SKM-1 (cell line): ENCODE data around the gene BCL2L15.
"Not testable (repeated sequence)": the region's sequence is repeated elsewhere in the genome, so short reads cannot be mapped to it uniquely, and the experiment has no call there.

Experiments
- DNase-seq: peaks from one replicate; lab custom pipeline; 2025; ENCODE audit not compliant: unreplicated experiment; lab: John Stamatoyannopoulos, UW

Gene BCL2L15

GRCh38 chr1:113872219-113872935 lies 15.0 kb downstream of the BCL2L15 start:
- DNase-seq, result peak; percentile 73

GRCh38 chr1:113871597-113872113 lies 15.7 kb downstream of the BCL2L15 start, which contains the start of gene PTPN22:
PTPN22 (minus strand) TSS chr1:113871712.
- DNase-seq, result peak; percentile 89

- DNase-seq, result no peak
Observed at GRCh38 chr1:113870778-113871177, 16.6 kb downstream of the BCL2L15 start.

- no peak for DNase-seq
Observed at GRCh38 chr1:113868387-113869083, 18.8 kb downstream of the BCL2L15 start.

- peak; percentile 22 for DNase-seq
Observed at GRCh38 chr1:113861641-113862040, 25.7 kb downstream of the BCL2L15 start.

- no peak for DNase-seq
Observed at GRCh38 chr1:113860891-113861290, 26.5 kb downstream of the BCL2L15 start.

GRCh38 chr1:113859478-113860175 lies 27.8 kb downstream of the BCL2L15 start:
- DNase-seq, result peak; percentile 48

- no peak for DNase-seq
Observed at GRCh38 chr1:113858982-113859381, 28.4 kb downstream of the BCL2L15 start.

- DNase-seq, result no peak
Observed at GRCh38 chr1:113858418-113858817, 29.0 kb downstream of the BCL2L15 start.

- no peak for DNase-seq
Observed at GRCh38 chr1:113857776-113858175, 29.6 kb downstream of the BCL2L15 start.

GRCh38 chr1:113856401-113856790 lies 31.0 kb downstream of the BCL2L15 start:
- no peak for DNase-seq

GRCh38 chr1:113855630-113856400 lies 31.6 kb downstream of the BCL2L15 start:
- no peak for DNase-seq

- DNase-seq, result no peak
Observed at GRCh38 chr1:113854234-113854633, 33.1 kb downstream of the BCL2L15 start.

- not testable (repeated sequence) for DNase-seq
Observed at GRCh38 chr1:113852694-113853093, 34.7 kb downstream of the BCL2L15 start.

GRCh38 chr1:113850127-113850796 lies 37.1 kb downstream of the BCL2L15 start:
- no peak for DNase-seq

- DNase-seq, result no peak
Observed at GRCh38 chr1:113849072-113849471, 38.3 kb downstream of the BCL2L15 start.

GRCh38 chr1:113846391-113847035 lies 40.9 kb downstream of the BCL2L15 start:
- no peak for DNase-seq

GRCh38 chr1:113836534-113836933 lies 50.8 kb downstream of the BCL2L15 start:
- no peak for DNase-seq

- peak; percentile 30 for DNase-seq
Observed at GRCh38 chr1:113835686-113836290, 51.6 kb downstream of the BCL2L15 start.
